GM21526 (cell line): ENCODE data around the gene TM7SF2.

Source experiments
- ATAC-seq: cut with Tn5 transposase; IDR thresholded peaks from one replicate; pipeline ENCODE4 v1.9.1; 2021; ENCODE audit warnings: moderate library complexity; ENCODE audit not compliant: unreplicated experiment, low FRiP score

The TM7SF2 gene

DNA sequence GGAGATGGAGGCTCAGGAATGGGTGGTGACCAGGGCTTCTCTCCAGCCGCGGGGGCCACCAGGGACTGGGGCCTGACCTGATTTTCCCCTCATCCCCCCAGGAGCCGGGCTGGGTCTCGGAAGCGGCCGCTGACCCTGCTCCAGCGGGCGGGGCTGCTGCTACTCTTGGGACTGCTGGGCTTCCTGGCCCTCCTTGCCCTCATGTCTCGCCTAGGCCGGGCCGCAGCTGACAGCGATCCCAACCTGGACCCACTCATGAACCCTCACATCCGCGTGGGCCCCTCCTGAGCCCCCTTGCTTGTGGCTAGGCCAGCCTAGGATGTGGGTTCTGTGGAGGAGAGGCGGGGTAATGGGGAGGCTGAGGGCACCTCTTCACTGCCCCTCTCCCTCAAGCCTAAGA lies 23.8 kb upstream of the TM7SF2 start:
- ATAC-seq = no peak

DNA sequence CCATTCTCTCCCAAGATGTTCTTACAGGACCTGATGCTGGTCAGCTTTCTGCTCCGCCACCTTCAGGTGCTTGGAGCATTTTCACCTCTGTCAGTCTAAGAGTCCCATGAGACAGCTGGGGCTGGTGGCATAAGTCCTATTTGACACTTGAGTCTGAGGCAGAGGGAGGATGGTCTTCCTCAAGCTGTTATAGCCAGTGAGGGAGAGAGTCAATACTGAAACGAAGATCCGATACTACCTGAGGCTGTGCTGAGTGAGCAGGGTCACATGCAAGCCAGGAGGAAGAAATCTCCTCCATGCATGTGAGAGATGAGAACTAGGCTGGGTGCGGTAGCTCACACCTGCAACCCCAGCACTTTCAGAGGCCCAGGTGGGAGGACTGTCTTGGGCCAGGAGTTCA lies 22.1 kb upstream of the TM7SF2 start:
- ATAC-seq = no peak

DNA sequence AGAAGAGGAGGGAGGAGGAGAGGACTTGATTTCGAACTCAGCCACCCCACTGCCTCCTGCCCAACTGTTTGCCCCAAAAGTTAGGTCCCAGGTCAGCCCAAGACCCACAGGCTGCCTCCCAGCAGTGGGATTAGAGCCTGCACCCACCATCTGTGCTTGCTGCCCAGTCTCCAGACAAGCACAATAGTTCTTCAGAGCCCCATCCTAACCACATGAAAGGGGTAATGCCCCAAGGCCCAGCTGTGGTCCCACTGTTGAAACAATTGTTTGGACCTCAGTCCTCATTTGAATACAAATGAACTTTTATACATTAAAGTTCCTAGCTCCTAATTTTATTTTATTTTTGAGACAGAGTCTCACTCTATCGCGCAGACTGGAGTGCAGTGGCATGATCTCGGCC lies 21.0 kb upstream of the TM7SF2 start:
- no peak for ATAC-seq

DNA sequence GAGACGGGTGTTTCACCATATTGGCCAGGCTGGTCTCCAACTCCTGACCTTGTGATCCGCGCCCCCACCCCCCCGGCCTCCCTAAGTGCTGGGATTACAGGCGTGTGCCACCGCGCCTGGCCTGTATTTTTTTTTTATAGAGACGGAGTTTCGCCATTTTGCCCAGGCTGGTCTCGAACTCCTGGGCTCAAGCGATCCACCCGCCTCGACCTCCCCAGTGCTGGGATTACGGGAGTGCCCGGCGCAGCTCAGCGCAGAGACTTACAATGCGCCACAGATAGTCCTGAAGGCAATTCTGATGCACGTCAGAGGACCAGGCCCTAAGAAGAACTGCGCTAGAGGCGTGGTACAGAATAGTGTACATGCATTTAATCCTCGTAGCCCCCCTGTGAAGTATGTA lies 16.2 kb upstream of the TM7SF2 start:
- ATAC-seq = no peak

GRCh38 chr11:65095974-65096806 lies 15.5 kb upstream of the TM7SF2 start, which contains the start of gene VPS51:
Gene VPS51, plus strand, starts transcription at chr11:65096214. Its CDS starts 37 bp downstream, at chr11:65096251.
- ATAC-seq = peak; percentile 66

- ATAC-seq = no peak
Observed at GRCh38 chr11:65096926-65097325, 14.7 kb upstream of the TM7SF2 start.

GRCh38 chr11:65100674-65101350 lies 10.9 kb upstream of the TM7SF2 start:
- no peak for ATAC-seq

- no peak for ATAC-seq
Observed at GRCh38 chr11:65102142-65103095, 9.3 kb upstream of the TM7SF2 start.

DNA sequence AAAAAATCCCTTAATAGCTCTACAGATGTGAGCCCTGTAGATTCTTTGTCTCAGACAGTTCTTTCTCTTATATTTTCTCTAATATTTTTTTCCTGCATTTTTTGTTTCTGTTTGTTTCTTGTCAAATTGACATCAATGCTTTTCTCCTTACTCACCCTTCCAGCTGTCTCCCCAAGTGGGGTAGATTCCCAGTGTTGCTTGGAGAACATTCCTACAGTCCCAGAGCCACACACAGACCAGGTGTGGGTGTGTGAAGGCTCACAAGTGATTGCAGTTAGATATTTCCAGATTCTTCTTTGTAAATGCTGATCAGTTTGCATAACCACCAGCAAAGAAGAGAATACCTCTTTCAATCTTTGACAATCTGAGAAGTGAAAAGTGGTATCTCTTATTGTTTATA lies 8.2 kb upstream of the TM7SF2 start:
- ATAC-seq = no peak

DNA sequence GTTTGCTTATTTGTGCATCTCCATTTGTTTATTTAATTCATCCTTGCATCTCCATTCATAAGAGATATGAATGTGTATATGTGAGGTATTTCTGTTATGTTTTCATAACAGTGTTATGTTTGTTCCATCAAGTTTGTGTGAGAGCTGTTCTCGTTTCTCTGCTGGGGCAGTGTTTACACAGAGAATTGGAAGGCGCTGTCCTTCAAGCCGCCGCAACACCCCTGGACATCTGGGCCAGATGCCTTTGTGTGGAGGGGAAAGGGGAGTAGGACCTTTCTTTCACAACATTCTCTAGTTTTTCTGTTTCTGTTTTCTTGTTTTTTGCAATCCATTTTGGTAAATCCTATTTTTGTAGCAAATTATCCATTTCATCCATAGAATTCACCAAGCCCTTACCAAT lies 7.0 kb upstream of the TM7SF2 start:
- ATAC-seq = no peak

DNA sequence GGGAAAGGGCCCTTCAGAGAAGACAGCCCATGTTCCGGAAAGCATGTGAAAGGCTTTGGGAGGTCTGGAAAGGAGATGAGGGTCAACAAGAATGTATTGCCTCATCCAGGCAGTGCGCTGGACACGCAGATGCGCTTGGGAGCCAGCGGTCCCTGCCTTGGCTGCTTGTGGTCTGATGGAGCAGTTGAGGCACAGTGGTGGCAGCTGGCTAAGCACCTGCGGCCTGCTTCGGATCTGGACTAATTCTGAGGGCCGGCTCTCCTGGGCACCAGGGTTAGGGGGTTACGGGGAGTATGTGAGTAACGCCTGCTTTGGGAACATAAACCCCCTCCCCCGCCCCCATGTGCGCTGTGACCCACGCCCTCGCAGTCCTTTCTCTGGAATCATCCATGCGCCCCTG lies 4.6 kb upstream of the TM7SF2 start:
- no peak for ATAC-seq

DNA sequence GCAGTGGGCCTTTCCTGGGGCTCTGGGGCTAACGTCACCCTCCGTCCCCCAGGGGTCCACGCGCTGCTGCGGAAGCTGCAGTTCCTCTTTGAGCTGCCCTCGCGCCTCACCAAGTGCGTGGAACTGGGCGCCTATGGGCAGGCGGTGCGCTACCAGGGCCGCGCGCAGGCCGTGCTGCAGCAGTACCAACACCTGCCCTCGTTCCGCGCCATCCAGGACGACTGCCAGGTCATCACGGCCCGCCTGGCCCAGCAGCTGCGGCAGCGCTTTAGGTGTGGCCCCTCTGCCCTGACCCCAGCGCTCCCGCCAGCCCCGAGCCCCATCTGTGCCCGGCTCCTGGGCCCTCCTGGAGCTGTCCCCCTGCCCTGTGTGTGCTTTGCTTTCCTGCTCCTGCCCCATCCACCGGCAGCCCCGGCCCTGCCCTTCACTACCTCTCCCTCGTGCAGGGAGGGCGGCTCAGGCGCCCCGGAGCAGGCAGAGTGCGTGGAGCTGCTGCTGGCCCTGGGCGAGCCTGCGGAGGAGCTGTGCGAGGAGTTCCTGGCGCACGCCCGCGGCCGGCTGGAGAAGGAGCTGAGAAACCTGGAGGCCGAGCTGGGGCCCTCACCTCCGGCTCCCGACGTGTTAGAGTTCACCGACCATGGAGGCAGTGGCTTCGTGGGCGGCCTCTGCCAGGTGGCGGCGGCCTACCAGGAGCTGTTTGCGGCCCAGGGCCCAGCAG lies 3.8 kb upstream of the TM7SF2 start:
- no peak for ATAC-seq

DNA sequence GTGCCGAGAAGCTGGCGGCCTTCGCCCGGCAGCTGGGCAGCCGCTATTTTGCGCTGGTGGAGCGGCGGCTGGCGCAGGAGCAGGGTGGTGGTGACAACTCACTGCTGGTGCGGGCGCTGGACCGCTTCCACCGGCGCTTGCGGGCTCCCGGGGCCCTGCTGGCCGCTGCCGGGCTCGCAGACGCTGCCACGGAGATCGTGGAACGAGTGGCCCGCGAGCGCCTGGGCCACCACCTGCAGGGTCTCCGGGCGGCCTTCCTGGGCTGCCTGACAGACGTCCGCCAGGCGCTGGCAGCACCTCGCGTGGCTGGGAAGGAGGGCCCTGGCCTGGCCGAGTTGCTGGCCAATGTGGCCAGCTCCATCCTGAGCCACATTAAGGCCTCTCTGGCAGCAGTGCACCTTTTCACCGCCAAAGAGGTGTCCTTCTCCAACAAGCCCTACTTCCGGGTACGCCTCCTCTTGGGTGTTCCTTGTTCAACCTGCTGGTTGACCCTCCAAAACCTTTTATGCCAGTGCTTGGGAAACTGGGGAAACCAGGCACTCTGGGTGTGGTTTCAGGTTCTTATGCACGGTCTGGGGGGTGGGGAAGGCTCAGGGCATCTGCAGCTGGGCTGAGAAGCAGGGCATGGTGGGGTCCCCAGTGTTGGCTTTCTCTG lies 3.1 kb upstream of the TM7SF2 start:
- no peak for ATAC-seq

- ATAC-seq = no peak
Observed at GRCh38 chr11:65109231-65110198, 2.2 kb upstream of the TM7SF2 start.

- ATAC-seq = no peak
Observed at GRCh38 chr11:65110354-65110861, 1.3 kb upstream of the TM7SF2 start.

- ATAC-seq = no peak
Observed at GRCh38 chr11:65111159-65111743, 421 bp upstream of the TM7SF2 start.

- no peak for ATAC-seq
Observed at GRCh38 chr11:65112546-65113360, 1.1 kb downstream of the TM7SF2 start.
